K562 (cell line): ENCODE data around the gene CELSR3. TPM values are rescaled to one million over a fixed set of nuclear protein-coding genes. Genes with fewer than 3 reads are reported as not detected.

Source experiments
- ATAC-seq: fragments of 200-7000 bp; cut with Tn5 transposase; 3 replicates; pipeline ENCODE4 v1.9.1; 2020; ENCODE audit warnings: moderate library complexity
- BruUV-seq: library from RNA; stranded (reverse); fragments of 400-500 nt; replicated peaks from 2 replicates; lab custom pipeline; 2021; lab: Mats Ljungman, UMichigan
- CTCF ChIA-PET: fragments of 300-600 bp; formaldehyde crosslinking; extraction: SDS; loops from one replicate; lab custom pipeline; 2021; ENCODE audit warnings: low intra/inter-chr PET ratio; lab: Yijun Ruan, JAX
- POLR2A ChIA-PET: fragments of 300-600, 350-650 bp; sonication (Branson Sonifier 250); formaldehyde crosslinking; extraction: SDS; loops from one replicate; lab custom pipeline; 2021; ENCODE audit warnings: antibody characterized with exemption, inconsistent platforms; lab: Yijun Ruan, JAX
- DNase-seq, 4 experiments: peaks; one replicate each; pipeline versions ENCODE4 v3.0.0 to v3.0.0-alpha.2; 2011 to 2018; ENCODE audit warnings: low spot score in 3 of 4, mixed read lengths in 3 of 4; ENCODE audit errors: extremely low read depth in 1 of 4
- FAIRE-seq: peaks from 2 replicates; lab custom pipeline; 2011; peaks lifted over from hg19 to GRCh38; lab: Jason Lieb, UNC
- H2AFZ ChIP-seq: 2 replicates; pipeline ENCODE4 v1.6.0; 2011; ENCODE audit warnings: low read depth, low read length, control low read depth, inconsistent platforms
- H3K27ac ChIP-seq: fragments of 200-600 bp; 3 replicates; pipeline ENCODE4 v1.8.0; 2011; ENCODE audit warnings: low read depth, mild to moderate bottlenecking, control low read depth, inconsistent platforms, low read length, moderate library complexity, mixed read lengths; ENCODE audit errors: extremely low read depth
- H3K27me3 ChIP-seq, 2 experiments: fragments of 300-600 bp in 1 of 2; 2 replicates in 1 of 2; 3 replicates in 1 of 2; pipeline versions ENCODE4 v1.6.0 to v1.8.0; 2011; ENCODE audit warnings: inconsistent platforms in 2 of 2, low read length in 2 of 2, mild to moderate bottlenecking in 1 of 2, mixed read lengths in 1 of 2, moderate library complexity in 1 of 2; ENCODE audit not compliant: control insufficient read depth in 2 of 2, insufficient read depth in 2 of 2
- H3K36me3 ChIP-seq: fragments of 300-600 bp; 3 replicates; pipeline ENCODE4 v1.8.0; 2011; ENCODE audit warnings: mild to moderate bottlenecking, low read length, inconsistent platforms; ENCODE audit not compliant: control insufficient read depth, insufficient read depth
- H3K4me1 ChIP-seq, 2 experiments: fragments of 200-600 bp in 1 of 2; replicated peaks in 1 of 2; 2 replicates in 1 of 2; 3 replicates in 1 of 2; pipeline versions ENCODE4 v1.5.1 to v1.8.0; 2011; ENCODE audit warnings: inconsistent platforms in 2 of 2, low read length in 2 of 2, mild to moderate bottlenecking in 1 of 2, mixed read lengths in 1 of 2, moderate library complexity in 1 of 2; ENCODE audit not compliant: control insufficient read depth in 2 of 2, insufficient read depth in 2 of 2
- H3K4me2 ChIP-seq: 2 replicates; pipeline ENCODE4 v1.6.1; 2011; ENCODE audit warnings: low read length, control low read depth, inconsistent platforms, mixed read lengths; ENCODE audit not compliant: insufficient read depth
- H3K4me3 ChIP-seq: fragments of 200-600 bp; sonication (generic), shearing (Covaris generic); 2 replicates; pipeline ENCODE4 v1.5.1; 2016; ENCODE audit warnings: control low read depth, inconsistent platforms
- H3K79me2 ChIP-seq: fragments of 200-600 bp; 3 replicates; pipeline ENCODE4 v1.8.0; 2011; ENCODE audit warnings: low read length, inconsistent platforms; ENCODE audit not compliant: control insufficient read depth, insufficient read depth
- H3K9ac ChIP-seq, 2 experiments: 2 replicates each; pipeline versions ENCODE4 v1.6.0 to v1.6.1; 2011; ENCODE audit warnings: low read depth in 2 of 2, low read length in 2 of 2, control low read depth in 1 of 2, inconsistent platforms in 1 of 2, mild to moderate bottlenecking in 1 of 2, mixed read lengths in 1 of 2; ENCODE audit not compliant: insufficient read depth in 1 of 2
- H3K9me1 ChIP-seq: one replicate; pipeline ENCODE4 v1.6.0; 2011; ENCODE audit warnings: inconsistent platforms, mild to moderate bottlenecking, low read length, moderate library complexity; ENCODE audit not compliant: control insufficient read depth, insufficient read depth
- H3K9me3 ChIP-seq: replicated peaks from 2 replicates; pipeline ENCODE4 v1.5.1; 2011; ENCODE audit warnings: low read depth, low read length, inconsistent platforms; ENCODE audit not compliant: control insufficient read depth, insufficient read depth
- H4K20me1 ChIP-seq: replicated peaks from 2 replicates; pipeline ENCODE4 v1.6.1; 2011; ENCODE audit warnings: low read length, inconsistent platforms, mixed read lengths; ENCODE audit not compliant: control insufficient read depth, insufficient read depth
- MEF2A ChIP-seq: IDR thresholded peaks from 2 replicates; pipeline ENCODE4 v1.6.1; 2011; ENCODE audit warnings: low read depth, mild to moderate bottlenecking, low read length, moderate library complexity; ENCODE audit not compliant: control insufficient read depth
- MYNN ChIP-seq, 2 experiments: sonication (generic); formaldehyde crosslinking in 1 of 2; IDR thresholded peaks; 2 replicates each; pipeline versions ENCODE4 v1.5.0 to v1.6.1; 2016 to 2020; ENCODE audit warnings: antibody characterized with exemption in 1 of 2, missing genetic modification reagents in 1 of 2
- NUFIP1 ChIP-seq: fragments of 450-650 bp; IDR thresholded peaks from 2 replicates; pipeline ENCODE4 v1.6.1; 2018; ENCODE audit not compliant: partially characterized antibody
- POLR2A ChIP-seq: fragments of 450-650 bp; conservative IDR thresholded peaks from 2 replicates; pipeline ENCODE4 v1.6.1; 2016
- POLR2AphosphoS2 ChIP-seq: IDR thresholded peaks from 2 replicates; pipeline ENCODE4 v1.6.1; 2012; ENCODE audit warnings: low read length, improper control_type of control experiment
- POLR2AphosphoS5 ChIP-seq: IDR thresholded peaks from 2 replicates; pipeline ENCODE4 v1.6.1; 2011; ENCODE audit warnings: mild to moderate bottlenecking, low read depth, low read length, moderate library complexity; ENCODE audit not compliant: control insufficient read depth, insufficient read depth
- POLR2B ChIP-seq: fragments of 450-650 bp; IDR thresholded peaks from 2 replicates; pipeline ENCODE4 v1.6.1; 2018; ENCODE audit warnings: low read depth; ENCODE audit not compliant: partially characterized antibody
- SUPT5H ChIP-seq: fragments of 450-650 bp; IDR thresholded peaks from 2 replicates; pipeline ENCODE4 v1.6.1; 2016
- XRCC3 ChIP-seq: fragments of 450-650 bp; IDR thresholded peaks from 2 replicates; pipeline ENCODE4 v1.6.1; 2017; ENCODE audit warnings: mild to moderate bottlenecking, moderate library complexity
- ZNF175 ChIP-seq: fragments of 200-800 bp; sonication (Bioruptor generic); IDR thresholded peaks from 2 replicates; pipeline ENCODE4 v1.6.1; 2016; ENCODE audit warnings: low read depth, mild to moderate bottlenecking, missing genetic modification characterization, missing compliant biosample characterization
- WGBS: fragments of 100-300 bp; shearing (Covaris generic); methylation state at CpG from one replicate; pipeline ENCODE4 v1.1.6; 2016; ENCODE audit warnings: low coverage, mixed read lengths; ENCODE audit not compliant: insufficient coverage; ENCODE audit errors: missing lambda C conversion rate; 5-methylcytosine and 5-hydroxymethylcytosine counted together
- in situ Hi-C: fragments of 300-500 bp; cut with MboI; formaldehyde crosslinking; loops from 4 replicates; pipeline ENCODE4 v1.15.0; 2018; ENCODE audit warnings: inconsistent platforms, mixed read lengths
- intact Hi-C: fragments of 100-400 bp; cut with micrococcal nuclease; formaldehyde crosslinking; loops from 2 replicates; pipeline ENCODE4 v1.14.2; 2022
- polyA plus RNA-seq, 8 experiments: library from polyadenylated mRNA; depleted of rRNA in 4 of 8; stranded (reverse) in 5 of 8; unstranded in 3 of 8; fragments of >200 nt; fragmentation: Nextera tagmentation in 2 of 8; fragmentation: Illumina TruSeq in 1 of 8; extraction: Ambion mirVana in 2 of 8; extraction: Trizol in 1 of 8; gene quantifications; 2 replicates each; pipeline versions ENCODE4 v1.2.1 to v1.2.3, GENCODE V29; 2011 to 2014; ENCODE audit warnings: inconsistent platforms in 1 of 8, missing spikeins in 1 of 8
- total RNA-seq, 7 experiments: library from RNA; depleted of rRNA in 6 of 7; stranded (reverse); fragments of >200 nt in 6 of 7; fragmentation: Illumina TruSeq in 2 of 7; extraction: Trizol in 2 of 7; gene quantifications; 2 replicates each; pipeline versions ENCODE4 v1.2.1 to v1.2.3, GENCODE V29; 2011 to 2021; ENCODE audit warnings: low replicate concordance in 1 of 7

Gene CELSR3
- total and polyA plus RNA-seq, 9 of the 15 experiments (the other 6 are each of a cell fraction or from before 2014, with no cell fraction given), result 0.10 to 2.7 (median 0.76) TPM

DNA sequence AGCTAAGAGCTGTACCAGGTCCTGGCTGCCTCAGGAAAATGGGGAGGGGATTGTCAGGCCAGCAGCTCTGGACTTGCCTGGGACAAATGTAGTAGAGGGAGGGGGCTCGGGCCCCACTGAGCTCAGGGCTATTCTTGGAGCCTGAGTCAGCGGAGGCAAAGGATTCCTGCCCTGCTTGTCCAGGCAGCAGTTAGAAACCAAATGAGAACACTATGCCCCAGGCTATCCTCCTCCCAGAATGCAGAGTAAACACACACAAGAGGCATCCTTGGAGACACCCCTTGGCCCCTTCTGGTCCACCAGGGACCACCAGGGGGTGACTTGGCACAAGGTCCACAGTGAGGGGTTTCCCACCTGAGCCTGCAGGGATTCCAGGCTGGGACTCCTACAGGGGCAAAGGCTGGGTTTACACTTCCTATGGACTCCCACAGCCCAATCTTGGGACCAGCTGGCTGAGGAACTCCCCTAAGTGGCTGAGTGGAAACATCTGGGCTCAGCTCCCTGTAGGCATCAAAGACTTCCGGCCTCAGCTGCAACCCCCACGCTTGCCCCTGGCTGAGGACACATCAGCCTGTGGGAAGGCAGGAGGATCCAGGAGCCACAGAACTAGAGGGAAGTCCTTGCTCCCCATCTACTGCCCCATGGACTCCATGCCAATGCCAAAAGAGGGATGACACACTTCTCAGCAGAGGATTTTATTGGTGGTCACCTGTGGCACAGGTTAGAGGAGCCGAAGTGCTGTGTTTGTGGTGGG lies 64.2 kb downstream of the CELSR3 start:
- no peak overlapping the region for H3K4me3 ChIP-seq
- H3K27me3 ChIP-seq, result no peaks in the 10 kb centered on the region
- DNase-seq (no peak), ATAC-seq (no peak; the same call in 2 of the 3 replicates), FAIRE-seq (no peak)
- no peaks in the 10 kb centered on the region for H3K9me3 ChIP-seq
- H4K20me1 ChIP-seq, result no peaks in the 10 kb centered on the region
- no TSS peak for BruUV-seq
- no peak overlapping the region for H3K4me2 ChIP-seq
- no peak overlapping the region for H3K27ac ChIP-seq
- peak overlapping the region in 1 of 2 experiments; percentile 45; a peak in 2 of 4 replicates for H3K9ac ChIP-seq
- H3K79me2 ChIP-seq, result no peaks in the 10 kb centered on the region
- peaks cover 59% of the 10 kb centered on the region; the same call in 2 of the 3 replicates for H3K36me3 ChIP-seq
- H2AFZ ChIP-seq, result no peak overlapping the region
- no peaks in the 10 kb centered on the region for H3K9me1 ChIP-seq
- intact Hi-C loops, result no loop called here
- in situ Hi-C loops, result no loop called here
- ChIA-PET CTCF (no interaction called here), POLR2A (interaction anchor here (1.0 to 1.6 kb wide), 2 partner anchors 9 to 27 kb away, joined by 3 to 5 read pairs; no protein-coding TSS in a partner anchor)
- 83% methylated on average over 3 of the region's 5 CpGs for WGBS
- H3K4me1 ChIP-seq, result peaks cover 12 to 29% of the 10 kb centered on the region in 2 experiments; a peak in 4 of 5 replicates
- TF ChIP-seq ZNF175 (CRISPR knock-in tag) (no peak), MEF2A (peak; percentile 73)

DNA sequence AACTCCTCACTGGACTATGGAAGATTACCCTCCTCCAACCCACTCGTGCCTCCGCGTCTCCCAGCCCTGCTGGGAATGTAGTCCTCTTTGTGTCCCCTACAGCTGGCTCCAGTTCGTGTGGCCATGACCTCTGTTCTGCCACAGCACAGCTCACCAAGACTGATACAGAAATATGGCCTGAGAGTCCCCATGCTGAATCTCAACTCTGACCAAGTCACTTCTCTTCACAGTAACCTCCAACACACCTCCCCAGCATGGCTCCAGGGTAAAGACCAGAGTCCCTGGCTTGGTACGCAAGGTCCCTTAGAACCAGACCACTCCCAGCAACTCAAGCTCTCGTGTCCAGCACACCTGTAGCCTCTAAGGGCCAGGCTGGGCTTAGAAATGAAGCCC lies 65.3 kb downstream of the CELSR3 start:
- peak overlapping the region in 1 of 2 experiments; percentile 55; a peak in 2 of 4 replicates for H3K9ac ChIP-seq
- no peaks in the 10 kb centered on the region for H4K20me1 ChIP-seq
- DNase-seq, result peak in 1 of 4 experiments; percentile 8
- H3K27me3 ChIP-seq, result no peaks in the 10 kb centered on the region
- H3K27ac ChIP-seq, result peak overlapping the region; percentile 35; the same call in 1 of the 3 replicates
- intact Hi-C loops (no loop called here), in situ Hi-C loops (no loop called here)
- peak; percentile 12; the same call in 2 of the 3 replicates for ATAC-seq
- H3K36me3 ChIP-seq, result peaks cover 49% of the 10 kb centered on the region; the same call in 2 of the 3 replicates
- H3K9me3 ChIP-seq, result no peaks in the 10 kb centered on the region
- H3K4me1 ChIP-seq, result peaks cover 12 to 35% of the 10 kb centered on the region in 2 experiments; a peak in 4 of 5 replicates
- no peak overlapping the region for H2AFZ ChIP-seq
- no peak for FAIRE-seq
- no peaks in the 10 kb centered on the region for H3K9me1 ChIP-seq
- H3K4me3 ChIP-seq, result no peak overlapping the region
- ChIA-PET POLR2A (interaction anchor here (0.6 to 1.6 kb wide), 6 partner anchors 9 to 114 kb away, joined by 3 to 5 read pairs (median 3); no protein-coding TSS in a partner anchor), CTCF (no interaction called here)
- 67% methylated on average over 6 of the region's 6 CpGs for WGBS
- no TSS peak for BruUV-seq
- 0 out of 2 replicates have a peak, but pooled peaks have one; percentile 38 for TF ChIP-seq POLR2AphosphoS5
- 0 out of 2 replicates have a peak, but pooled peaks have one; percentile 51 for TF ChIP-seq POLR2AphosphoS2
- peak; percentile 6; the same call in 1 of the 2 replicates for TF ChIP-seq MYNN (IDR thresholded peaks at IDR 0.05)
- TF ChIP-seq MYNN (CRISPR knock-in tag; IDR thresholded peaks at IDR 0.05), result no peak
- TF ChIP-seq POLR2B, result peak; percentile 38
- no peak for TF ChIP-seq NUFIP1
- 0 out of 2 replicates have a peak, but pooled peaks have one; percentile 43 for TF ChIP-seq SUPT5H
- TF ChIP-seq XRCC3, result no peak
- peak; percentile 40; the same call in 1 of the 2 replicates for TF ChIP-seq POLR2A
- H3K79me2 ChIP-seq, result no peaks in the 10 kb centered on the region
- no peak overlapping the region for H3K4me2 ChIP-seq
